GM23338 (cell line): ENCODE data around the gene RRAD. TPM values are rescaled to one million over a fixed set of nuclear protein-coding genes. Genes with fewer than 3 reads are reported as not detected.

Experiments used
- ATAC-seq: fragments of 200-7000 bp; cut with Tn5 transposase; 3 replicates; pipeline ENCODE4 v1.9.1; 2020
- DNase-seq: peaks from one replicate; pipeline ENCODE4 v3.0.0-alpha.2; 2015; ENCODE audit warnings: low spot score
- H2AFZ ChIP-seq: fragments of 200-600 bp; sonication (generic); 2 replicates; pipeline ENCODE4 v1.8.0; 2016; ENCODE audit warnings: antibody characterized with exemption, mild to moderate bottlenecking, moderate library complexity
- H3F3A ChIP-seq: fragments of 200-600 bp; sonication (generic); replicated peaks from 2 replicates; pipeline ENCODE4 v1.8.0; 2017; ENCODE audit warnings: antibody characterized with exemption, mixed run types, low read depth
- H3K27ac ChIP-seq: fragments of 200-600 bp; sonication (generic); 2 replicates; pipeline ENCODE4 v1.6.1; 2016; ENCODE audit warnings: low read depth
- H3K27me3 ChIP-seq: fragments of 200-600 bp; sonication (generic); 2 replicates; pipeline ENCODE4 v1.8.0; 2016; ENCODE audit warnings: mild to moderate bottlenecking, mixed run types, moderate library complexity; ENCODE audit not compliant: insufficient read depth
- H3K36me3 ChIP-seq: fragments of 200-600 bp; sonication (generic); 2 replicates; pipeline ENCODE4 v1.8.0; 2016; ENCODE audit warnings: mild to moderate bottlenecking; ENCODE audit not compliant: insufficient read depth
- H3K4me1 ChIP-seq: fragments of 200-600 bp; sonication (generic); 2 replicates; pipeline ENCODE4 v1.8.0; 2016; ENCODE audit warnings: mild to moderate bottlenecking, moderate library complexity; ENCODE audit not compliant: insufficient read depth
- H3K4me2 ChIP-seq: fragments of 200-600 bp; sonication (generic); 2 replicates; pipeline ENCODE4 v1.7.1; 2017; ENCODE audit warnings: mixed run types
- H3K4me3 ChIP-seq: fragments of 200-600 bp; sonication (generic); 2 replicates; pipeline ENCODE4 v1.6.1; 2016; ENCODE audit warnings: mixed run types
- H3K79me2 ChIP-seq: fragments of 200-600 bp; sonication (generic); replicated peaks from 2 replicates; pipeline ENCODE4 v1.8.0; 2017; ENCODE audit warnings: mild to moderate bottlenecking; ENCODE audit not compliant: insufficient read depth
- H3K9me2 ChIP-seq: fragments of 200-600 bp; sonication (generic); 2 replicates; pipeline ENCODE4 v1.8.0; 2017; ENCODE audit not compliant: insufficient read depth
- H4K20me1 ChIP-seq: fragments of 200-600 bp; sonication (generic); replicated peaks from 2 replicates; pipeline ENCODE4 v1.8.0; 2017; ENCODE audit warnings: mild to moderate bottlenecking; ENCODE audit not compliant: insufficient read depth
- H3K27ac Mint-ChIP-seq: 2 replicates; pipeline ENCODE4 v1.8.0; 2020; ENCODE audit warnings: inconsistent platforms, mild to moderate bottlenecking, moderate library complexity, mixed read lengths
- H3K27me3 Mint-ChIP-seq: 3 replicates; pipeline ENCODE4 v1.8.0; 2022; ENCODE audit warnings: low read depth, mild to moderate bottlenecking, moderate library complexity, mixed read lengths, inconsistent platforms; ENCODE audit not compliant: insufficient read depth, poor library complexity
- H3K36me3 Mint-ChIP-seq: 3 replicates; pipeline ENCODE4 v1.8.0; 2021; ENCODE audit warnings: low read depth, mild to moderate bottlenecking, inconsistent platforms, moderate library complexity, mixed read lengths
- H3K4me1 Mint-ChIP-seq: 3 replicates; pipeline ENCODE4 v1.8.0; 2020; ENCODE audit warnings: mild to moderate bottlenecking, inconsistent platforms, mixed read lengths
- H3K4me3 Mint-ChIP-seq: 3 replicates; pipeline ENCODE4 v1.8.0; 2021; ENCODE audit warnings: moderate library complexity, mild to moderate bottlenecking, inconsistent platforms, mixed read lengths
- H3K9me3 Mint-ChIP-seq: 3 replicates; pipeline ENCODE4 v1.8.0; 2020; ENCODE audit warnings: moderate library complexity, mild to moderate bottlenecking, inconsistent platforms, mixed read lengths
- CREB1 ChIP-seq: fragments of 250-450 bp; sonication (Bioruptor Pico); IDR thresholded peaks from 2 replicates; pipeline ENCODE4 v1.5.0; 2020; ENCODE audit warnings: low read depth, mild to moderate bottlenecking, moderate library complexity
- EZH2 ChIP-seq: fragments of 200-600 bp; sonication (generic); IDR thresholded peaks from one replicate; pipeline ENCODE4 v1.8.0; 2017; ENCODE audit warnings: antibody characterized with exemption, mild to moderate bottlenecking, low read depth; ENCODE audit not compliant: unreplicated experiment
- EZH2phosphoT487 ChIP-seq: fragments of 200-600 bp; sonication (generic); IDR thresholded peaks from one replicate; pipeline ENCODE4 v1.8.1; 2018; ENCODE audit warnings: antibody characterized with exemption; ENCODE audit not compliant: unreplicated experiment
- JUNB ChIP-seq: IDR thresholded peaks from one replicate; pipeline ENCODE4 v1.6.1; 2016; ENCODE audit warnings: antibody characterized with exemption; ENCODE audit not compliant: unreplicated experiment
- NANOG ChIP-seq: IDR thresholded peaks from 2 replicates; pipeline ENCODE4 v1.6.1; 2016; ENCODE audit warnings: antibody characterized with exemption, borderline replicate concordance
- STAT1 ChIP-seq: IDR thresholded peaks from one replicate; pipeline ENCODE4 v1.6.1; 2016; ENCODE audit warnings: antibody characterized with exemption; ENCODE audit not compliant: unreplicated experiment
- ZNF114 ChIP-seq: fragments of 250-450 bp; sonication (Bioruptor Pico); IDR thresholded peaks from 2 replicates; pipeline ENCODE4 v1.5.0; 2020; ENCODE audit warnings: mild to moderate bottlenecking, moderate library complexity
- ZNF331 ChIP-seq: fragments of 250-450 bp; sonication (Bioruptor Pico); IDR thresholded peaks from 2 replicates; pipeline ENCODE4 v1.5.0; 2020; ENCODE audit warnings: low read depth, mild to moderate bottlenecking, moderate library complexity
- polyA plus RNA-seq: library from polyadenylated mRNA; unstranded; fragments of >200 nt; fragmentation: Nextera tagmentation; extraction: Ambion mirVana; gene quantifications from 2 replicates; pipeline ENCODE4 v1.2.1, GENCODE V29; 2016
- total RNA-seq: library from RNA; depleted of rRNA; stranded (reverse); fragments of >200 nt; shearing (Covaris generic); gene quantifications from 2 replicates; pipeline ENCODE4 v1.2.3, GENCODE V29; 2014
- TF ChIP-seq, protein P1 (sequence below), 2 experiments: fragments of 200-600 bp in 1 of 2; sonication (generic) in 1 of 2; conservative IDR thresholded peaks; 2 replicates each; pipeline versions ENCODE4 v1.5.1 to v1.6.1; 2016 to 2017; ENCODE audit warnings: antibody characterized with exemption in 2 of 2, low read depth in 2 of 2, mild to moderate bottlenecking in 2 of 2, moderate library complexity in 1 of 2
- TF ChIP-seq, protein P2 (sequence below): fragments of 250-450 bp; sonication (Bioruptor Pico); IDR thresholded peaks from 2 replicates; pipeline ENCODE4 v1.5.0; 2020; ENCODE audit warnings: mild to moderate bottlenecking, moderate library complexity

RRAD gene
- total and polyA plus RNA-seq, 2 experiments from 2014 or later: 0.18 TPM; not detected in 1

DNA sequence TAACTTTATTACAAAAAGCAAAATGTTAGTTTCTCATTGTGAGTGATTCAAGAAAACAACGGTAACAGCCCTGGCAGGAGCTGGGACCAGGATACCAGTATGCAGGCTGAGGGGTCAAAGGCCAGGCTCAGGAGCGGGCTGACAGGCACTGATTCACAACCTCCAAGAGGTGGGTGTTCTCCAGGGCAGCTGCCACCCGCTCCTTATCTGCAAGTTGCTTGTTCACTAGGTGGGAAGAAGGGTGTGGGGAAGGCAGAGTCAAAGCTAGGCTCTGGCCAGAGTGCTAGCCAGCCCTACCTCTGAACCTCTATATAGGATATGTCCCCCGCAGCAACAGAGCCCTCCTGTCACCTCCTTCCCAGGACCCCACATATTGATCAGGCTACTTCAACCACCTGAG, 6.7 kb upstream of the RRAD start:
- H3K27ac Mint-ChIP-seq: no peak overlapping the region
- no peak overlapping the region for H3K4me2 ChIP-seq
- H3K4me1 Mint-ChIP-seq: peaks cover 18% of the 10 kb centered on the region
- H3K4me3 Mint-ChIP-seq: no peak overlapping the region
- DNase-seq (no peak), ATAC-seq (no peak)
- peaks cover 33% of the 10 kb centered on the region for H3K27me3 ChIP-seq
- H3K9me3 Mint-ChIP-seq: no peaks in the 10 kb centered on the region
- no peaks in the 10 kb centered on the region for H3K9me2 ChIP-seq
- peaks cover 7% of the 10 kb centered on the region for H4K20me1 ChIP-seq
- 0 out of 2 replicates have a peak, but pooled peaks cover 6% of the 10 kb centered on the region for H3F3A ChIP-seq
- H3K4me3 ChIP-seq: no peak overlapping the region
- H3K79me2 ChIP-seq: peaks cover 3% of the 10 kb centered on the region; the same call in 1 of the 2 replicates
- H3K36me3 Mint-ChIP-seq: peaks cover 5% of the 10 kb centered on the region; the same call in 1 of the 3 replicates
- H2AFZ ChIP-seq: no peak overlapping the region
- peaks cover 8% of the 10 kb centered on the region for H3K4me1 ChIP-seq
- no peaks in the 10 kb centered on the region for H3K36me3 ChIP-seq
- TF ChIP-seq CREB1 (CRISPR knock-in tag) (no peak), EZH2 (no peak), ZNF114 (CRISPR knock-in tag) (no peak), EZH2phosphoT487 (no peak), NANOG (no peak), ZNF331 (no peak), JUNB (no peak), STAT1 (no peak)
- TF ChIP-seq, protein P1, sequence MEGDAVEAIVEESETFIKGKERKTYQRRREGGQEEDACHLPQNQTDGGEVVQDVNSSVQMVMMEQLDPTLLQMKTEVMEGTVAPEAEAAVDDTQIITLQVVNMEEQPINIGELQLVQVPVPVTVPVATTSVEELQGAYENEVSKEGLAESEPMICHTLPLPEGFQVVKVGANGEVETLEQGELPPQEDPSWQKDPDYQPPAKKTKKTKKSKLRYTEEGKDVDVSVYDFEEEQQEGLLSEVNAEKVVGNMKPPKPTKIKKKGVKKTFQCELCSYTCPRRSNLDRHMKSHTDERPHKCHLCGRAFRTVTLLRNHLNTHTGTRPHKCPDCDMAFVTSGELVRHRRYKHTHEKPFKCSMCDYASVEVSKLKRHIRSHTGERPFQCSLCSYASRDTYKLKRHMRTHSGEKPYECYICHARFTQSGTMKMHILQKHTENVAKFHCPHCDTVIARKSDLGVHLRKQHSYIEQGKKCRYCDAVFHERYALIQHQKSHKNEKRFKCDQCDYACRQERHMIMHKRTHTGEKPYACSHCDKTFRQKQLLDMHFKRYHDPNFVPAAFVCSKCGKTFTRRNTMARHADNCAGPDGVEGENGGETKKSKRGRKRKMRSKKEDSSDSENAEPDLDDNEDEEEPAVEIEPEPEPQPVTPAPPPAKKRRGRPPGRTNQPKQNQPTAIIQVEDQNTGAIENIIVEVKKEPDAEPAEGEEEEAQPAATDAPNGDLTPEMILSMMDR (conservative IDR thresholded peaks at IDR 0.05; ENCODE audit: low read depth in 2 of 2): no peak
- TF ChIP-seq, protein P2, sequence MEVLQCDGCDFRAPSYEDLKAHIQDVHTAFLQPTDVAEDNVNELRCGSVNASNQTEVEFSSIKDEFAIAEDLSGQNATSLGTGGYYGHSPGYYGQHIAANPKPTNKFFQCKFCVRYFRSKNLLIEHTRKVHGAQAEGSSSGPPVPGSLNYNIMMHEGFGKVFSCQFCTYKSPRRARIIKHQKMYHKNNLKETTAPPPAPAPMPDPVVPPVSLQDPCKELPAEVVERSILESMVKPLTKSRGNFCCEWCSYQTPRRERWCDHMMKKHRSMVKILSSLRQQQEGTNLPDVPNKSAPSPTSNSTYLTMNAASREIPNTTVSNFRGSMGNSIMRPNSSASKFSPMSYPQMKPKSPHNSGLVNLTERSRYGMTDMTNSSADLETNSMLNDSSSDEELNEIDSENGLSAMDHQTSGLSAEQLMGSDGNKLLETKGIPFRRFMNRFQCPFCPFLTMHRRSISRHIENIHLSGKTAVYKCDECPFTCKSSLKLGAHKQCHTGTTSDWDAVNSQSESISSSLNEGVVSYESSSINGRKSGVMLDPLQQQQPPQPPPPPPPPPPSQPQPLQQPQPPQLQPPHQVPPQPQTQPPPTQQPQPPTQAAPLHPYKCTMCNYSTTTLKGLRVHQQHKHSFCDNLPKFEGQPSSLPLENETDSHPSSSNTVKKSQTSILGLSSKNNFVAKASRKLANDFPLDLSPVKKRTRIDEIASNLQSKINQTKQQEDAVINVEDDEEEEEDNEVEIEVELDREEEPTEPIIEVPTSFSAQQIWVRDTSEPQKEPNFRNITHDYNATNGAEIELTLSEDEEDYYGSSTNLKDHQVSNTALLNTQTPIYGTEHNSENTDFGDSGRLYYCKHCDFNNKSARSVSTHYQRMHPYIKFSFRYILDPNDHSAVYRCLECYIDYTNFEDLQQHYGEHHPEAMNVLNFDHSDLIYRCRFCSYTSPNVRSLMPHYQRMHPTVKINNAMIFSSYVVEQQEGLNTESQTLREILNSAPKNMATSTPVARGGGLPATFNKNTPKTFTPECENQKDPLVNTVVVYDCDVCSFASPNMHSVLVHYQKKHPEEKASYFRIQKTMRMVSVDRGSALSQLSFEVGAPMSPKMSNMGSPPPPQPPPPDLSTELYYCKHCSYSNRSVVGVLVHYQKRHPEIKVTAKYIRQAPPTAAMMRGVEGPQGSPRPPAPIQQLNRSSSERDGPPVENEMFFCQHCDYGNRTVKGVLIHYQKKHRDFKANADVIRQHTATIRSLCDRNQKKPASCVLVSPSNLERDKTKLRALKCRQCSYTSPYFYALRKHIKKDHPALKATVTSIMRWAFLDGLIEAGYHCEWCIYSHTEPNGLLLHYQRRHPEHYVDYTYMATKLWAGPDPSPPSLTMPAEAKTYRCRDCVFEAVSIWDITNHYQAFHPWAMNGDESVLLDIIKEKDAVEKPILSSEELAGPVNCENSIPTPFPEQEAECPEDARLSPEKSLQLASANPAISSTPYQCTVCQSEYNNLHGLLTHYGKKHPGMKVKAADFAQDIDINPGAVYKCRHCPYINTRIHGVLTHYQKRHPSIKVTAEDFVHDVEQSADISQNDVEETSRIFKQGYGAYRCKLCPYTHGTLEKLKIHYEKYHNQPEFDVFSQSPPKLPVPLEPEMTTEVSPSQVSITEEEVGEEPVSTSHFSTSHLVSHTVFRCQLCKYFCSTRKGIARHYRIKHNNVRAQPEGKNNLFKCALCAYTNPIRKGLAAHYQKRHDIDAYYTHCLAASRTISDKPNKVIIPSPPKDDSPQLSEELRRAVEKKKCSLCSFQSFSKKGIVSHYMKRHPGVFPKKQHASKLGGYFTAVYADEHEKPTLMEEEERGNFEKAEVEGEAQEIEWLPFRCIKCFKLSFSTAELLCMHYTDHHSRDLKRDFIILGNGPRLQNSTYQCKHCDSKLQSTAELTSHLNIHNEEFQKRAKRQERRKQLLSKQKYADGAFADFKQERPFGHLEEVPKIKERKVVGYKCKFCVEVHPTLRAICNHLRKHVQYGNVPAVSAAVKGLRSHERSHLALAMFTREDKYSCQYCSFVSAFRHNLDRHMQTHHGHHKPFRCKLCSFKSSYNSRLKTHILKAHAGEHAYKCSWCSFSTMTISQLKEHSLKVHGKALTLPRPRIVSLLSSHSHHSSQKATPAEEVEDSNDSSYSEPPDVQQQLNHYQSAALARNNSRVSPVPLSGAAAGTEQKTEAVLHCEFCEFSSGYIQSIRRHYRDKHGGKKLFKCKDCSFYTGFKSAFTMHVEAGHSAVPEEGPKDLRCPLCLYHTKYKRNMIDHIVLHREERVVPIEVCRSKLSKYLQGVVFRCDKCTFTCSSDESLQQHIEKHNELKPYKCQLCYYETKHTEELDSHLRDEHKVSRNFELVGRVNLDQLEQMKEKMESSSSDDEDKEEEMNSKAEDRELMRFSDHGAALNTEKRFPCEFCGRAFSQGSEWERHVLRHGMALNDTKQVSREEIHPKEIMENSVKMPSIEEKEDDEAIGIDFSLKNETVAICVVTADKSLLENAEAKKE (CRISPR knock-in tag): no peak
- peaks cover 40% of the 10 kb centered on the region for H3K27me3 Mint-ChIP-seq
- no peak overlapping the region for H3K27ac ChIP-seq
